Activated naive CD4-positive, alpha-beta T cell treated with anti-CD3 and anti-CD28 coated beads, Interleukin-2, amount 50 U/mL, for 72 hours (primary cell): ENCODE results near the gene GJC1. TPM values are rescaled to one million over a fixed set of nuclear protein-coding genes. Genes with fewer than 3 reads are reported as not detected.

Experiments used
- ATAC-seq, 2 donors: fragments of 150-1000 bp; cut with Tn5 transposase; 2 replicates each; pipeline ENCODE4 v1.10.0; 2021; ENCODE audit warnings: mild to moderate bottlenecking in 2 of 2, moderate library complexity in 2 of 2
- DNase-seq, 2 donors: peaks; one replicate each; pipeline ENCODE4 v3.0.0; 2021 to 2022; ENCODE audit warnings: low spot score in 2 of 2
- H3K27ac Mint-ChIP-seq, 2 donors: one replicate each; pipeline ENCODE4 v1.8.0; 2022; ENCODE audit warnings: mild to moderate bottlenecking in 2 of 2, mixed read lengths in 2 of 2
- H3K36me3 Mint-ChIP-seq, 2 donors: one replicate each; pipeline ENCODE4 v1.8.0; 2022; ENCODE audit warnings: mixed read lengths in 2 of 2
- H3K9me3 Mint-ChIP-seq, 2 donors: one replicate each; pipeline ENCODE4 v1.8.0; 2022; ENCODE audit warnings: mixed read lengths in 2 of 2
- total RNA-seq, 2 donors: library from RNA; stranded (reverse); gene quantifications; one replicate each; pipeline ENCODE4 v1.2.3, GENCODE V29; 2022

GJC1 gene
- total RNA-seq, 2 donors from 2014 or later: 2.5 to 6.4 TPM

DNA sequence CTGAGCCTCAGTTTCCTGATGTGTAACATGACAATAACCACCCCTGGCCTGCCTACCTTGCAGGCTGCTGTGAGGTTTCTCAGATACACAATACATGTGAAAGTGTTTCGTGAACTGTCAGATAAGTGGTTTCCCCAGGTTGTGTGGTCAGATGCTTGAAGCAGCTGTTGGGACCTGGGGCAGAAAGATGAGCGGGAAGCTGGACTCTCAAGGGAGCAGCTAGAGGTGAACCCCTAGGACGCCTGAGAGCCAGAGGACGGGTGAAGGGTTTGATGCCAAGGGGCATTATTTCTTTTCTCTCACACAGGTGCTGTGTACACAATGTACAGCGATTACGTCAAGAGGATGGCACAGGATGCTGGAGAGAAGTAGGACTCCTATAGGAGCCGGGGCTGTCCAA, 19.9 kb upstream of the GJC1 start:
- Mint-ChIP-seq H3K36me3 (peaks cover 0 to 14% of the 10 kb centered on the region in 2 donors), H3K27ac (peak overlapping the region; percentile 16 to 63), H3K9me3 (no peaks in the 10 kb centered on the region)
- ATAC-seq (no peak), DNase-seq (no peak)

DNA sequence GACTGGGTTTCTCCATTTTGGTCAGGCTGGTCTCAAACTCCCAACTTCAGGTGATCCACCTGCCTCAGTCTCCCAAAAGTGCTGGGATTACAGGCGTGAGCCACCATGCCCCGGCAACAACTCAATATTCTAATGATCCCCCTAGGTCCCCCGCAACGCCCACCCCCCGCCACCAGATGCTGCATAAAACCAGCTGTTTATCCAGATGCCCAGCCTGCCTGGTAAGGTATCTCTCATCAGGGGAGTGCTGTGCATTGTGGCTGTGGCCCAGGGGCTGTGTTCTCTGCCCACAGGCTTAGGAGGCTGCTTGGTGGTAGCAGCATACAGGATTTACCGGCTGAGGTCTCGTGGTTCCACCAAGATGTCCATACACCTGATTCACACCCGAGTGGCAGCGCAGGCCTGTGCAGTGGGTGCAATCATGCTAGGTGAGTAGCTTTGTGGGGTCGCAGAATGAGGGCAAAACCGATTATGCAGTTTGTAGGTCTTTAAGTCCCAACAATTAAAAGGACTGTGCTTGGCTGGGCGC, 18.9 kb upstream of the GJC1 start:
- Mint-ChIP-seq H3K27ac (no peak overlapping the region), H3K9me3 (no peaks in the 10 kb centered on the region), H3K36me3 (peaks cover 0 to 8% of the 10 kb centered on the region in 2 donors)
- no peak for DNase-seq
- no peak for ATAC-seq

- DNase-seq (no peak), ATAC-seq (no peak)
- Mint-ChIP-seq H3K9me3 (no peaks in the 10 kb centered on the region), H3K27ac (peak overlapping the region; percentile 36 to 66), H3K36me3 (peaks cover 0 to 8% of the 10 kb centered on the region in 2 donors)
Observed at GRCh38 chr17:44848257-44848795, 18.2 kb upstream of the GJC1 start.

GRCh38 chr17:44847586-44847985, 17.5 kb upstream of the GJC1 start, which contains the start of gene HIGD1B:
Gene HIGD1B, plus strand, starts transcription at chr17:44847883. Its CDS starts 270 bp downstream, at chr17:44848153.
- ATAC-seq (no peak), DNase-seq (no peak)
- H3K9me3 Mint-ChIP-seq: no peaks in the 10 kb centered on the region
- peak within 1 kb of the TSS; percentile 36 to 66 for H3K27ac Mint-ChIP-seq
- H3K36me3 Mint-ChIP-seq: peaks cover 0 to 8% of the 10 kb centered on the region in 2 donors

GRCh38 chr17:44846206-44846605, 16.1 kb upstream of the GJC1 start:
- H3K27ac Mint-ChIP-seq: peak overlapping the region in 1 of 2 donors; percentile 61
- no peak for ATAC-seq
- H3K36me3 Mint-ChIP-seq: peaks cover 0 to 8% of the 10 kb centered on the region in 2 donors
- H3K9me3 Mint-ChIP-seq: no peaks in the 10 kb centered on the region
- DNase-seq: no peak

GRCh38 chr17:44844390-44844830, 14.3 kb upstream of the GJC1 start:
- DNase-seq (no peak), ATAC-seq (no peak)
- Mint-ChIP-seq H3K36me3 (no peaks in the 10 kb centered on the region), H3K27ac (no peak overlapping the region), H3K9me3 (no peaks in the 10 kb centered on the region)

GRCh38 chr17:44842748-44843147, 12.7 kb upstream of the GJC1 start:
- peak overlapping the region; percentile 57 to 66 for H3K27ac Mint-ChIP-seq
- DNase-seq: no peak

DNA sequence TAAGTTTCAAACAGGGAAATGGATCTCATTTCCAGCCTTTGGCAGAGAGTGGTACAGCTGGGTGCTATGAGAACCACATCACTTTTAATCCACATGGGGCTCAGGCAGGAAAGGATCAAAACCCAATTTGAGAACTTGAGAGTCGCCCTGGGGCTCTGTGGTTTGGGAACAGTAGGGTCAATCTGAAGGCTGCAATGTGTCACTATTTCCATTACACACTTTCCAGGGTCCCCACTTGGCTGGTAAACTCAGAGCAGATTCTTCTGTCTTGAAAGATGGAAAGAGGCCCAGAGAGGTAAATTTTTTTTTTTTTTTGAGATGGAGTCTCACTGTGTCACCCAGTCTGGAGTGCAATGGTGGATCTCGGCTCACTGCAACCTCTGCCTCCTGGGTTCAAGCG, 10.8 kb upstream of the GJC1 start:
- ATAC-seq: peak; percentile 37 to 53
- no peak for DNase-seq
- Mint-ChIP-seq H3K9me3 (no peaks in the 10 kb centered on the region), H3K36me3 (no peaks in the 10 kb centered on the region), H3K27ac (no peak overlapping the region)

More at GRCh38 chr17:44842748-44843147, 12.7 kb upstream of the GJC1 start:
- no peaks in the 10 kb centered on the region for H3K9me3 Mint-ChIP-seq
- ATAC-seq: no peak
- H3K36me3 Mint-ChIP-seq: no peaks in the 10 kb centered on the region

GRCh38 chr17:44840274-44840673, 10.2 kb upstream of the GJC1 start:
- ATAC-seq (no peak), DNase-seq (no peak)
- Mint-ChIP-seq H3K36me3 (no peaks in the 10 kb centered on the region), H3K9me3 (no peaks in the 10 kb centered on the region), H3K27ac (peak overlapping the region in 1 of 2 donors; percentile 82)

GRCh38 chr17:44837196-44837595, 7.1 kb upstream of the GJC1 start:
- DNase-seq (no peak), ATAC-seq (peak in 1 of 2 donors; percentile 28)
- no peaks in the 10 kb centered on the region for H3K9me3 Mint-ChIP-seq
- no peaks in the 10 kb centered on the region for H3K36me3 Mint-ChIP-seq
- peak overlapping the region in 1 of 2 donors; percentile 50 for H3K27ac Mint-ChIP-seq

GRCh38 chr17:44832805-44833204, 2.7 kb upstream of the GJC1 start:
- ATAC-seq (no peak), DNase-seq (no peak)
- no peak overlapping the region for H3K27ac Mint-ChIP-seq
- H3K36me3 Mint-ChIP-seq: peaks cover 5 to 8% of the 10 kb centered on the region in 2 donors
- no peaks in the 10 kb centered on the region for H3K9me3 Mint-ChIP-seq

DNA sequence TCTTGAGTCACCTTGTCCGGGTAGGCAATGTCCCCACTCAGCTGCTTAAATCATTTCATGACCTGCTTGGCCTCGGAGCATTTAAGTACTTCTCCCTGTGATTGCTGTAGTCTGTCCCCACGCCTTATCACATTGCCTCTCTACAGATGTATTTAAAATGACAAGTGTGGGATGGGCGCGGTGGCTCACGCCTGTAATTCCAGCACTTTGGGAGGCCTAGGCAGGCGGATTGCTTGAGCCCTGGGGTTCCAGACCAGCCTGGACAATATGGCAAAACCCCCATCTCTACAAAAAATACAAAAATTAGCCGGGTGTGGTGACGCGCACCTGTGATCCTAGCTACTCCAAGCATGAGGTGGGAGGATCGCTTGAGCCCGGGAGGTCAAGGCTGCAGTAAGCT, 1.3 kb upstream of the GJC1 start:
- Mint-ChIP-seq H3K36me3 (peaks cover 5 to 8% of the 10 kb centered on the region in 2 donors), H3K27ac (no peak overlapping the region), H3K9me3 (no peaks in the 10 kb centered on the region)
- ATAC-seq: no peak
- no peak for DNase-seq

GRCh38 chr17:44830359-44831288, 537 bp upstream of the GJC1 start:
- peak; percentile 34 to 43 for ATAC-seq
- H3K9me3 Mint-ChIP-seq: no peaks in the 10 kb centered on the region
- peaks cover 5 to 8% of the 10 kb centered on the region in 2 donors for H3K36me3 Mint-ChIP-seq
- no peak overlapping the region for H3K27ac Mint-ChIP-seq
- peak in 1 of 2 donors; percentile 15 for DNase-seq

- ATAC-seq: peak in 1 of 2 donors; percentile 28
Observed at GRCh38 chr17:44828919-44829522, 1.1 kb downstream of the GJC1 start.

GRCh38 chr17:44827863-44828262, 2.2 kb downstream of the GJC1 start:
- no peak for DNase-seq
- H3K36me3 Mint-ChIP-seq: peaks cover 5 to 8% of the 10 kb centered on the region in 2 donors
- no peak for ATAC-seq
- no peak overlapping the region for H3K27ac Mint-ChIP-seq
- H3K9me3 Mint-ChIP-seq: no peaks in the 10 kb centered on the region

More at GRCh38 chr17:44828919-44829522, 1.1 kb downstream of the GJC1 start:
- peak overlapping the region; percentile 3 to 71 for H3K27ac Mint-ChIP-seq
- H3K36me3 Mint-ChIP-seq: peaks cover 5 to 8% of the 10 kb centered on the region in 2 donors
- DNase-seq: no peak
- H3K9me3 Mint-ChIP-seq: no peaks in the 10 kb centered on the region

GRCh38 chr17:44826123-44826790, 3.8 kb downstream of the GJC1 start:
- DNase-seq (peak in 1 of 2 donors; percentile 14), ATAC-seq (no peak)
- H3K9me3 Mint-ChIP-seq: no peaks in the 10 kb centered on the region
- peaks cover 5 to 8% of the 10 kb centered on the region in 2 donors for H3K36me3 Mint-ChIP-seq
- H3K27ac Mint-ChIP-seq: no peak overlapping the region
